Activated CD8-positive, alpha-beta memory T cell treated with anti-CD3 and anti-CD28 coated beads, Interleukin-2, amount 50 U/mL, for 1 hour (primary cell): Measurements from ENCODE around the gene PLAGL2.

Source experiments
- DNase-seq: peaks from one replicate; pipeline ENCODE4 v3.0.0-alpha.2; 2020; ENCODE audit errors: extremely low read depth

PLAGL2 gene

DNA sequence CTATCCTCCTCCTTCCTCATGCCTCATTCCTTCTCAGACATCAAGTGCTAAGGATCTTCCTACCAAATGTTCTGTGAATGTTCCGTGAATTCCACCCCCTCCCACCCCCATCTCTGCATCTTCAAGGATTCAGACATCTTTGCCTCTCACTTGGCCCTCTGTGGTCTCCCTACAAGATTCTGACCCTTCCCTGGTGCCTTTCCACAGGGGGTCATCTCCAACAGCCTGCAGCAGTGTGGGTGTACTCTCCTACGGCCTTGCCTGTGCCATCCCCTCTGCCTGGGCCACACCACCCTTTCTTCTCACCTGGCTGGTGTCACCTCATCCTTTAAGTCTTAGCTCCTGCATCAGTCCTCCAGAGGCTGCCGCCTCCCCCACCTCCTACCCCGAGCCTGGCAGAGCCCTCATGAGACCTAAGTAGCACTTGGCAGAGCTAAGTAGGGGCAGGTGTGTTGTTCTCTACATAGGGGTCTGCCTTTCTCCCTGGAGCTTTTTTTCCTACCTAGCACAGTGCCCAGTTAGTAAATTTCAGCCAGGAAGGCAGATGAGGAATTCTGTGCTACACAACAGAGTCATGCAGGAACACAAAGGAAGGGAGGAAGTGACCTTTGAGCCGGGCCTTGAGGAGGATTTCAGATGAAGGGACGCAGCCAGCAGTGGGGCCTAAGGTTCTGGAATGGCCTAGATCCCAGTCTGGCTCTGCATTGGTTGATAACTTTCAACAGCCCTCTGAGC is 55.0 kb downstream of the PLAGL2 start:
- DNase-seq = no peak

DNA sequence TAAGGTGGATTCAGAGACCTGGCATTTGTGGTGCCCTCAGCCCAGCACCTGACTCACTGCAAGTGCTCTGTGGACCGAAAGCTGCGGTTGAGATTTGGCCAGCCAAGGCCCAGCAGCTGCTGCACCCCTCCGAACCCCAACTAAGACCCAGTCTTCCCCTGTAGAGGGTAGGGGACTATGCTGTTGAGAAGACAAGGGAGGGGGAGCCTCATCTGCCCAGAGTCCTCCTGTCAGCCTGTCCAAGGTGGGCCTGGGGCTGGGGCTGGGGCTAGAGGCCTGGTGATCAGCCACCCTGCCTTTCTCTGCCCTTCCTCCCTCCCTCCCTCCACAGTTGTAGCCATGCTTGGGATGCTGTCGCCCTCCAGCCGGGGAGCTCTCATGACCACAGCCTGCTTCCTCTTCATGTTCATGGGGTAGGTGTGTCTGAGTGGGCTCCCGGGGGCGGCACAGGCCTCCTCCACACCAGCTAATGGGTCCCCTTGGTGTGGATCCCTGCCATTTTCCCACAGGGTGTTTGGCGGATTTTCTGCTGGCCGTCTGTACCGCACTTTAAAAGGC is 57.2 kb downstream of the PLAGL2 start:
- DNase-seq = no peak

DNA sequence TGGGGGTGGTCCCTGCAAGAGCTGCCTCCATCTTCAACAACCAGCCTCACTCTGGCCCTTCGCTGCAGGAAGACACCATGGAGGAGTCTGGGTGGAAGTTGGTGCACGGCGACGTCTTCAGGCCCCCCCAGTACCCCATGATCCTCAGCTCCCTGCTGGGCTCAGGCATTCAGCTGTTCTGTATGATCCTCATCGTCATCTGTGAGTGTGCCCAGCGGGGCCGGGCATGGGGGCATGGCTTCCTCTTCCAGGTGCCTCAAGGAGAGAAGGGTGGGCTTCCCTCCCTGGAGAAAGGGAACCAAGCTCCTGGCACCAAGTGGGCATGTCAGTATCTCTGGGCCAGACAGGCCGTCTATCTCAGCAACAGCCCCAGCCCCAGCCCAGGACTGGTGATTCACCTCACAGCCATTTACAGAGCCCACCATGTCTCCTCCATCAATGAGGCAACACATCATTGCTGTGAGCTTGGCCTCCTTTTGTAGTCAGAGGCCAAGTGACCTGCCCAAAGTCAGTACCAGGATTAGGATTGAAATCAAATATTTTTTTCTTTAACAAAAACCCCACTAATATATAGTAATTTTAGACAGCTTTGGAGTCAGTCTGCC is 57.9 kb downstream of the PLAGL2 start:
- DNase-seq = no peak

DNA sequence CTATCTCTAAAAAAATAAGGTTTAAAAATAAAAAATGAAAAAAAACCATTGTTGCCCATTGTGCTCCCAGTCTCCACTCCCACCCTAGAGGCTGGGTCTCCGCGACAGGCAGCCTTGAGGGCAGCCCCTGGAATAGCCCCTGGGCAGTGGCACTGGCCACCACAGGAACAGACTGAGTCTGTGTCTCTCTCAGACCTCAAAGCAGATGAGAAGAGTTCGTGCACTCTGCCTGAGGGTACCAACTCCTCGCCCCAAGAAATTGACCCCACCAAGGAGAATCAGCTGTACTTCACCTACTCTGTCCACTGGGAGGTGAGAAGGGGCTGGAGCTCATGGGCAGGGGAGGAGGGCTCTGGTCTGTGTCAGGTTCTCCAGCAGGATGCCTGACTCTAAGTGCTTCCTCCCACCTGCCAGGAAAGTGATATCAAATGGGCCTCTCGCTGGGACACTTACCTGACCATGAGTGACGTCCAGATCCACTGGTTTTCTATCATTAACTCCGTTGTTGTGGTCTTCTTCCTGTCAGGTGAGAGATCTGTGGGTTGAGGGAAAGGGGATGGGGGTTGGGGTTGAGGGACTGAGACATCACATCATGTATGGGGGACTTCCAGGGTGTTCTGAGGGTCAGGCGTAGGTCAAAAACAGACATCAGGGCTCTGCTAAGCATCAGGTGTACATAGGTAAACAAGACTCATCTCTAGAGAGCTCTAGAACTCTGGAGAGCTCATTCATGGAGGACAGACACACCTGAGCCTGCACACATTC is 62.5 kb downstream of the PLAGL2 start:
- no peak for DNase-seq

DNA sequence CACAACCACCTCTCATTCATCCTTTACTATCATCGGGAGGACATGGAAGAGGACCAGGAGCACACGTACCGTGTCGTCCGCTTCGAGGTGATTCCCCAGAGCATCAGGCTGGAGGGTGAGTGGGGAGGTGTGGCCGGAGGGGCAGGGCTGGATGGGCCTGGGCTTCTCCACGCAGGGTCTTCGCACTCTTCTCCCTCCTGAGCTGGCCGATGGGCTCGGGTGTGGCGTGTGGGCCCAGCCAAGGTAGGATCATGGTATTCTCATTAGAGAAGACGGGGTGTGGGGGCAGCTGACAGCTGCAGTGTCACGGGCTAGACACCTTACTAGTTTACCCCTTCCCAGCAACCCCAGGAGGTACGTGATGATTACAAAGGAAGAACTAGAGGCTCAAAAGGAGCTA is 64.6 kb downstream of the PLAGL2 start:
- no peak for DNase-seq
